Erythroblast (primary cell): Measurements from ENCODE around the gene SHANK3.
"Not testable (repeated sequence)": the region's sequence is repeated elsewhere in the genome, so short reads cannot be mapped to it uniquely, and the experiment has no call there.

Experiments
- DNase-seq, 2 experiments: peaks; one replicate each; lab custom pipeline; 2025; lab: John Stamatoyannopoulos, UW
- GATA1 ChIP-seq: IDR thresholded peaks from 2 replicates; pipeline ENCODE4 v1.6.1; 2011; ENCODE audit warnings: low read depth, mild to moderate bottlenecking, control low read depth, low read length, moderate library complexity
- POLR2A ChIP-seq: IDR thresholded peaks from 2 replicates; pipeline ENCODE4 v1.6.1; 2011; ENCODE audit warnings: mild to moderate bottlenecking, low read length

The SHANK3 gene

DNA sequence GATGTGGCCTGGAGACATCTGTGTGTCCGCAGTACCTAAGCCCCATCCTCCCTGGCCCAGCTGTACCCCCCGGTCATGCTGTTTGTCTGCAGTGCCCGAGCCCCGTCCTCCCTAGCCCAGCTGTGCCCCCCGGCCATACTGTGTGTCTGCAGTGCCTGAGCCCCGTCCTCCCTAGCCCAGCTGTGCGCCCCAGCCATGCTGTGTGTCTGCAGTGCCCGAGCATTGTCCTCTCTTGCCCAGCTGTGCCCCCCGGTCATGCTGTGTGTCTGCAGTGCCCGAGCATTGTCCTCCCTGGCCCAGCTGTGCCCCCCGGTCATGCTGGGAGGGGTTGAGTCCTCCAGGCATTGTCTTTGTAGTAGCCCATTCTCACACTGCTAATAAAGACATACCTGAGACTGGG is 37.0 kb upstream of the SHANK3 start:
- no peak for TF ChIP-seq POLR2A
- no peak for TF ChIP-seq GATA1
- no peak for DNase-seq

DNA sequence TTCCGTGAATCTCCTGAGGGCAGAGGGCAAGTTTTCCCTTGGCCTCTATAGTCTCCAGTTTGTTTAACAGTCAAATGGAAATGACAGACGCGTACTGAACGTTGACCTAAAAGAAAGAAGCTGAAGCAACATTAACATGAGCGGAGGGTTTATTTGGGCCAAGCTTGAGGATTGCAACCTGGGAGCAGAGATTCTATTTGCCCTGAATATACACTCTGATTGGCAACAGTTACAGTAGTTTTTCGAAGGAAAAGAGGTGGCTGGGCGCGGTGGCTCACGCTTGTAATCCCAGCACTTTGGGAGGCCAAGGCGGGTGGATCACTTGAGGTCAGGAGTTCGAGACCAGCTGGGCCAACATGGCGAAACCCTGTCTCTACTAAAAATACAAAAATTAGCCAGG is 32.3 kb upstream of the SHANK3 start:
- DNase-seq = not testable (repeated sequence)

DNA sequence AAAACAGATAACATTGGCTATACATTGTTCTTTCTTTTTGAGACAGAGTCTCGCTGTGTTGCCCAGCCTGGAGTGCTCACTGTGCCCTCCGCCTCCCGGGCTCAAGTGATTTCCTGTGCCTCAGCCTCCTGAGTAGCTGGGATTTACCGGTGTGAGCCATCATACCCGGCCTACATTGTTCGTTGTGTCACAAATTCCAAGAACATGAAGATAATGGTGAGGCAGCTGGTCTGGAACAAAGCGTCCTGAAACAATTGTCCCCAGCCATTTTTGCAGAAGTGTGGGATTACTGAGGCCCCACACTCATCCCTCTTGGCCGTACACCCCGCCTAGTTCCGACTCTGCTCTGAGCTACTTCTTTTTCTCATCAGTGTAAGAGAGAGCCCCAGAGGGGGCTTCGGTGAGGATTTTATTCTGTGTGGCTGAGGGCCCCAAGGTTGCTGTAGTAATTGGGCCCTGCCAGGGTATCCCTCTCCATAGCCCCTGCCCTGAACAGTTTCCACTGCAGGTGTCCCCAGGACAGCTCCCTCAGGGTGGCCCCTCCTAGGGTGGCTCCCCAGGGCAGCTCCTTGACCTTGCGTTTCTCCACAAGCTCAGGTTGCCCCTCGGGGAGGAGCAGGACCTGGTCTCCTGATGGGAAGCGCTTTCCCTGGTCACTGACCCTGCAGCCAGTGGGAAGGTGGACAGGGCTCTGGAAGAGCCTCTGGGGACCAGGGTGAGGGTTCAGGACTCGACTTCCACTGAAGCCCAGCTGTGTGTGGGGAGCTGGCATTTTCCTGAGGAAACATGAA is 31.6 kb upstream of the SHANK3 start:
- no peak for DNase-seq
- no peak for TF ChIP-seq POLR2A
- TF ChIP-seq GATA1 = no peak

DNA sequence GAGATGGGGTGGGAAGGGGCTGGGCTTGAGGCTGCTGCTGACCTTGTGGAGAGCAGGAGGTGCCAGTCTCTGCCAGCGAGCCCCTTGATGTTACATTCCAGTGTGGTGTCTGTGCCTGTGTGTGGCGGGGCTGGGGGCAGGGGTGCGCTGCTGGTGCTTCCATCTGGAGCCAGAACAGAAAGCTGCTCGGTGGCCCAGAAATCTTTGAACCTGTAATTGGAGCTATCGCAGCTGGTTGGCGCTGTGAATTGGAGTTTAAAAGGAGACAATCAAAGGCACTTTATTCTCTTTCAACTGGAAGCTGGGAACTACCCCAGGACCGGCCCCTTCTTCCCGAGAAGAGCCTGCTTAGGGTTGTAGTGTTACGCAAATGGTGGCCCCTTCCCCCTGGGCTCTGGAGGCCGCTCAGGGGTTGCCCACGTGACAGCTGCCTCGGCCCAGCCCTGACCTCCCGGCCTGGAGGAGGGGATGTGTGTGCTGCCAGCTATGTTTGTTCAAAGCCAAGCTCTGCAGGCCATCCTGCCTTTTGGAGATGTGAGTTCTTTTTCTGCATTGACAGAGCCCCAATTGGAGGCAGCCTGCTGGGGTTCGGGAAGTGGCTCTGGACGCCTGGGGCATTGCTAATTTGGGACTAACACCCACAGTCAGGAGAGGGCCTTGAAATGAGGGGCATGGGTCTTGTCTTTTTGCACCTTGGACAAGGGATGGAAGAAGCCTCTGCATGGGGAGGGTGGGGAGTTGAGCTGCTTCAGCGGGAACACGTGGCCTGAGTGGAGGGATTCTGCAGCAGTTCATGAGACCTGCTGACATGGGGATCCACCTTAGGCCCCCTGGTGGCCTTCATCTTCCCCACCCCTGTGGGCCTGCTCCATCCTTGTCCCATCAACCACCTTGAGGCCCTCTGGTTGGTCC is 30.7 kb upstream of the SHANK3 start:
- TF ChIP-seq GATA1 (no peak), POLR2A (no peak)
- DNase-seq = no peak

- DNase-seq = not testable (repeated sequence)
Measured at GRCh38 chr22:50643021-50643820, 29.4 kb upstream of the SHANK3 start.

DNA sequence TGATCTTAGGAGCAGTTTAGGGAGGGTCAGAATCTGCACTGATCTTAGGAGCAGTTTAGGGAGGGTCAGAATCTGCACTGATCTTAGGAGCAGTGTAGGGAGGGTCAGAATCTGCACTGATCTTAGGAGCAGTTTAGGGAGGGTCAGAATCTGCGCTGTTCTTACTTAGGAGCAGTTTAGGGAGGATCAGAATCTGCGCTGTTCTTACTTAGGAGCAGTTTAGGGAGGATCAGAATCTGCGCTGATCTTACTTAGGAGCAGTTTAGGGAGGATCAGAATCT is 28.9 kb upstream of the SHANK3 start:
- DNase-seq = not testable (repeated sequence)

- DNase-seq = no peak
- no peak for TF ChIP-seq POLR2A
- no peak for TF ChIP-seq GATA1
Measured at GRCh38 chr22:50653256-50653655, 19.4 kb upstream of the SHANK3 start.

GRCh38 chr22:50654664-50655063 is 18.0 kb upstream of the SHANK3 start:
- not testable (repeated sequence) for DNase-seq

GRCh38 chr22:50656122-50657070 is 16.2 kb upstream of the SHANK3 start:
- TF ChIP-seq GATA1 (no peak), POLR2A (no peak)
- DNase-seq = no peak

DNA sequence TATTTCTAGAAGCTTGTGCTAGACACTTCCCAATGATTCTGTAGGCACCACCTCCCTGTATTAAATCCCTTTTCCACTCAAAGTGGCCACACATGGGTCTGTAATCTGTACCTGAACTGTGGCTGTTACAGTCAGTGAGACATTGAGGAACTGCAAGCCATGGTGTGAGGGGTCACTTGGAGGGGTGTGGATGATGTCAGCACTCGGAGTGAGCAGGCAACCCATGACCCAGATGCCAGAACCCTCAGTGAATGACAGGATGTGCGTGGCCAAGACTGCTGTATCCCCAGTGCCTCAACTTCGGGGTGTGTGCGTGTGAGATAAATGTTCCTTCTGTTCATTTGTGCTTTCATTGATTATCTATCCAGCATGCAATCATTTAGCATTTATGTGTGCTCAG is 14.7 kb upstream of the SHANK3 start:
- DNase-seq = no peak
- no peak for TF ChIP-seq GATA1
- TF ChIP-seq POLR2A = no peak

GRCh38 chr22:50659711-50660110 is 12.9 kb upstream of the SHANK3 start:
- not testable (repeated sequence) for DNase-seq

- TF ChIP-seq POLR2A (no peak), GATA1 (no peak)
- DNase-seq = no peak
Measured at GRCh38 chr22:50660306-50660705, 12.3 kb upstream of the SHANK3 start.

GRCh38 chr22:50665212-50665611 is 7.4 kb upstream of the SHANK3 start:
- TF ChIP-seq POLR2A = no peak
- TF ChIP-seq GATA1 = no peak
- no peak for DNase-seq
